Activated CD8-positive, alpha-beta memory T cell treated with anti-CD3 and anti-CD28 coated beads, Interleukin-2, amount 50 U/mL, for 4 hours (primary cell): Measurements from ENCODE around the gene MRPS30.
"Not testable (repeated sequence)": the region's sequence is repeated elsewhere in the genome, so short reads cannot be mapped to it uniquely, and the experiment has no call there.

Experiments used
- DNase-seq: peaks from one replicate; pipeline ENCODE4 v3.0.0-alpha.2; 2020

MRPS30 gene

GRCh38 chr5:44821164-44821563 lies 12.4 kb downstream of the MRPS30 start:
- DNase-seq = no peak

GRCh38 chr5:44824662-44825061 lies 15.9 kb downstream of the MRPS30 start:
- not testable (repeated sequence) for DNase-seq

GRCh38 chr5:44827681-44828080 lies 18.9 kb downstream of the MRPS30 start:
- no peak for DNase-seq

GRCh38 chr5:44828719-44829118 lies 20.0 kb downstream of the MRPS30 start:
- no peak for DNase-seq

- no peak for DNase-seq
Measured at GRCh38 chr5:44830951-44831350, 22.2 kb downstream of the MRPS30 start.

- DNase-seq = no peak
Measured at GRCh38 chr5:44833249-44833648, 24.5 kb downstream of the MRPS30 start.

GRCh38 chr5:44835693-44836092 lies 26.9 kb downstream of the MRPS30 start:
- DNase-seq = no peak

GRCh38 chr5:44839018-44839681 lies 30.4 kb downstream of the MRPS30 start:
- DNase-seq = no peak

- DNase-seq = no peak
Measured at GRCh38 chr5:44842496-44843282, 33.9 kb downstream of the MRPS30 start.

GRCh38 chr5:44844744-44845143 lies 36.0 kb downstream of the MRPS30 start:
- no peak for DNase-seq

GRCh38 chr5:44845777-44846176 lies 37.0 kb downstream of the MRPS30 start:
- no peak for DNase-seq

- no peak for DNase-seq
Measured at GRCh38 chr5:44847206-44847852, 38.6 kb downstream of the MRPS30 start.

- DNase-seq = no peak
Measured at GRCh38 chr5:44860267-44860666, 51.5 kb downstream of the MRPS30 start.

- no peak for DNase-seq
Measured at GRCh38 chr5:44862808-44863207, 54.1 kb downstream of the MRPS30 start.
